H1 (cell line): ENCODE data around the gene LIPC. TPM values are rescaled to one million over a fixed set of nuclear protein-coding genes. Genes with fewer than 3 reads are reported as not detected.

Experiments
- BRCA1 ChIP-seq: IDR thresholded peaks from 2 replicates; pipeline ENCODE4 v1.6.1; 2012; ENCODE audit warnings: low read depth, low read length, improper control_type of control experiment
- CBX5 ChIP-seq: fragments of 300-800, 300-1000 bp; sonication (generic); IDR thresholded peaks from 2 replicates; pipeline ENCODE4 v1.7.1; 2016; ENCODE audit warnings: antibody characterized with exemption, low read length, low read depth
- MAFK ChIP-seq: IDR thresholded peaks from 2 replicates; pipeline ENCODE4 v1.6.1; 2012; ENCODE audit warnings: low read depth, mild to moderate bottlenecking, improper control_type of control experiment, low read length
- RBBP5 ChIP-seq: IDR thresholded peaks from 2 replicates; pipeline ENCODE4 v1.7.1; 2012; ENCODE audit warnings: low read depth, mild to moderate bottlenecking, inconsistent platforms, low read length, moderate library complexity, borderline replicate concordance
- SAP30 ChIP-seq: fragments of 300-600 bp; sonication (generic); IDR thresholded peaks from 2 replicates; pipeline ENCODE4 v1.7.1; 2012; ENCODE audit warnings: low read length, moderate library complexity, mild to moderate bottlenecking, inconsistent platforms; ENCODE audit not compliant: insufficient read depth, insufficient replicate concordance
- SP1 ChIP-seq: IDR thresholded peaks from 2 replicates; pipeline ENCODE4 v1.6.1; 2011; ENCODE audit warnings: low read depth, low read length
- SP4 ChIP-seq: IDR thresholded peaks from 2 replicates; pipeline ENCODE4 v1.6.1; 2012; ENCODE audit warnings: low read length, inconsistent platforms
- TCF12 ChIP-seq: IDR thresholded peaks from 2 replicates; pipeline ENCODE4 v1.6.1; 2011; ENCODE audit warnings: low read depth, mild to moderate bottlenecking, low read length
- polyA plus RNA-seq, 7 experiments: library from polyadenylated mRNA; depleted of rRNA in 3 of 7; stranded (reverse) in 5 of 7; unstranded in 2 of 7; fragments of >200 nt in 5 of 7; fragments of 200-250 nt in 2 of 7; gene quantifications; 1 replicate in 5 of 7; 2 replicates in 1 of 7; 4 replicates in 1 of 7; pipeline versions ENCODE4 v1.2.1 to v1.2.3, GENCODE V29; 2011 to 2013; ENCODE audit warnings: missing spikeins in 2 of 7, mixed read lengths in 2 of 7
- total RNA-seq: library from RNA; stranded (reverse); fragmentation: NEBNext Ultra II Directional; extraction: Animal tissue kit (Norgen Biotek cat#: 25700); gene quantifications from 2 replicates; pipeline ENCODE4 v1.2.1, GENCODE V29; 2021
- TF ChIP-seq, protein P1 (sequence below): fragments of 300-600 bp; sonication (generic); IDR thresholded peaks from 2 replicates; pipeline ENCODE4 v1.7.1; 2012; ENCODE audit warnings: low read length, moderate library complexity, mild to moderate bottlenecking, inconsistent platforms; ENCODE audit not compliant: insufficient replicate concordance
- TF ChIP-seq, protein P2 (sequence below): IDR thresholded peaks from 2 replicates; pipeline ENCODE4 v1.6.1; 2012; ENCODE audit warnings: low read length, inconsistent platforms

LIPC gene
- total and polyA plus RNA-seq, 2 of the 8 experiments (the other 6 are each of a cell fraction or from before 2014, with no cell fraction given) = not detected

DNA sequence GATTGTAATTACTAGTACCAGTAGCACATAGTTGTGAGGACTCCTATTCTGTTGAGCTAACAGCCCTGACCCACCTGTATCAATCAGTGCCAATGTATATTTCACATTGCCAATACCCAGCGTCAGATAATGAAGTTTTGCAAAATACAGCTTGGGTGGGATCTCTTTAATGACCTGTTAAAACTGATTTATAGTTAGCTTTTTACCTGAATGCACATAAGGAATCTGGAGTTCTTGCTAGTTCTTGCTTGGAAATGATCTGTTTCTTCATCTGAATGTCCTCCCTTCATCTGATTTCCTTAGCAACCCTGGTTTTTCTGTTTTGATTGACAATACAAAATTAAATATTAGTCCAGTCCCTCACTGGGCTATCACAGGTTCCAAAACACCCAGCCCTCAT, 62.8 kb downstream of the LIPC start (continued):
- TF ChIP-seq, protein P1, sequence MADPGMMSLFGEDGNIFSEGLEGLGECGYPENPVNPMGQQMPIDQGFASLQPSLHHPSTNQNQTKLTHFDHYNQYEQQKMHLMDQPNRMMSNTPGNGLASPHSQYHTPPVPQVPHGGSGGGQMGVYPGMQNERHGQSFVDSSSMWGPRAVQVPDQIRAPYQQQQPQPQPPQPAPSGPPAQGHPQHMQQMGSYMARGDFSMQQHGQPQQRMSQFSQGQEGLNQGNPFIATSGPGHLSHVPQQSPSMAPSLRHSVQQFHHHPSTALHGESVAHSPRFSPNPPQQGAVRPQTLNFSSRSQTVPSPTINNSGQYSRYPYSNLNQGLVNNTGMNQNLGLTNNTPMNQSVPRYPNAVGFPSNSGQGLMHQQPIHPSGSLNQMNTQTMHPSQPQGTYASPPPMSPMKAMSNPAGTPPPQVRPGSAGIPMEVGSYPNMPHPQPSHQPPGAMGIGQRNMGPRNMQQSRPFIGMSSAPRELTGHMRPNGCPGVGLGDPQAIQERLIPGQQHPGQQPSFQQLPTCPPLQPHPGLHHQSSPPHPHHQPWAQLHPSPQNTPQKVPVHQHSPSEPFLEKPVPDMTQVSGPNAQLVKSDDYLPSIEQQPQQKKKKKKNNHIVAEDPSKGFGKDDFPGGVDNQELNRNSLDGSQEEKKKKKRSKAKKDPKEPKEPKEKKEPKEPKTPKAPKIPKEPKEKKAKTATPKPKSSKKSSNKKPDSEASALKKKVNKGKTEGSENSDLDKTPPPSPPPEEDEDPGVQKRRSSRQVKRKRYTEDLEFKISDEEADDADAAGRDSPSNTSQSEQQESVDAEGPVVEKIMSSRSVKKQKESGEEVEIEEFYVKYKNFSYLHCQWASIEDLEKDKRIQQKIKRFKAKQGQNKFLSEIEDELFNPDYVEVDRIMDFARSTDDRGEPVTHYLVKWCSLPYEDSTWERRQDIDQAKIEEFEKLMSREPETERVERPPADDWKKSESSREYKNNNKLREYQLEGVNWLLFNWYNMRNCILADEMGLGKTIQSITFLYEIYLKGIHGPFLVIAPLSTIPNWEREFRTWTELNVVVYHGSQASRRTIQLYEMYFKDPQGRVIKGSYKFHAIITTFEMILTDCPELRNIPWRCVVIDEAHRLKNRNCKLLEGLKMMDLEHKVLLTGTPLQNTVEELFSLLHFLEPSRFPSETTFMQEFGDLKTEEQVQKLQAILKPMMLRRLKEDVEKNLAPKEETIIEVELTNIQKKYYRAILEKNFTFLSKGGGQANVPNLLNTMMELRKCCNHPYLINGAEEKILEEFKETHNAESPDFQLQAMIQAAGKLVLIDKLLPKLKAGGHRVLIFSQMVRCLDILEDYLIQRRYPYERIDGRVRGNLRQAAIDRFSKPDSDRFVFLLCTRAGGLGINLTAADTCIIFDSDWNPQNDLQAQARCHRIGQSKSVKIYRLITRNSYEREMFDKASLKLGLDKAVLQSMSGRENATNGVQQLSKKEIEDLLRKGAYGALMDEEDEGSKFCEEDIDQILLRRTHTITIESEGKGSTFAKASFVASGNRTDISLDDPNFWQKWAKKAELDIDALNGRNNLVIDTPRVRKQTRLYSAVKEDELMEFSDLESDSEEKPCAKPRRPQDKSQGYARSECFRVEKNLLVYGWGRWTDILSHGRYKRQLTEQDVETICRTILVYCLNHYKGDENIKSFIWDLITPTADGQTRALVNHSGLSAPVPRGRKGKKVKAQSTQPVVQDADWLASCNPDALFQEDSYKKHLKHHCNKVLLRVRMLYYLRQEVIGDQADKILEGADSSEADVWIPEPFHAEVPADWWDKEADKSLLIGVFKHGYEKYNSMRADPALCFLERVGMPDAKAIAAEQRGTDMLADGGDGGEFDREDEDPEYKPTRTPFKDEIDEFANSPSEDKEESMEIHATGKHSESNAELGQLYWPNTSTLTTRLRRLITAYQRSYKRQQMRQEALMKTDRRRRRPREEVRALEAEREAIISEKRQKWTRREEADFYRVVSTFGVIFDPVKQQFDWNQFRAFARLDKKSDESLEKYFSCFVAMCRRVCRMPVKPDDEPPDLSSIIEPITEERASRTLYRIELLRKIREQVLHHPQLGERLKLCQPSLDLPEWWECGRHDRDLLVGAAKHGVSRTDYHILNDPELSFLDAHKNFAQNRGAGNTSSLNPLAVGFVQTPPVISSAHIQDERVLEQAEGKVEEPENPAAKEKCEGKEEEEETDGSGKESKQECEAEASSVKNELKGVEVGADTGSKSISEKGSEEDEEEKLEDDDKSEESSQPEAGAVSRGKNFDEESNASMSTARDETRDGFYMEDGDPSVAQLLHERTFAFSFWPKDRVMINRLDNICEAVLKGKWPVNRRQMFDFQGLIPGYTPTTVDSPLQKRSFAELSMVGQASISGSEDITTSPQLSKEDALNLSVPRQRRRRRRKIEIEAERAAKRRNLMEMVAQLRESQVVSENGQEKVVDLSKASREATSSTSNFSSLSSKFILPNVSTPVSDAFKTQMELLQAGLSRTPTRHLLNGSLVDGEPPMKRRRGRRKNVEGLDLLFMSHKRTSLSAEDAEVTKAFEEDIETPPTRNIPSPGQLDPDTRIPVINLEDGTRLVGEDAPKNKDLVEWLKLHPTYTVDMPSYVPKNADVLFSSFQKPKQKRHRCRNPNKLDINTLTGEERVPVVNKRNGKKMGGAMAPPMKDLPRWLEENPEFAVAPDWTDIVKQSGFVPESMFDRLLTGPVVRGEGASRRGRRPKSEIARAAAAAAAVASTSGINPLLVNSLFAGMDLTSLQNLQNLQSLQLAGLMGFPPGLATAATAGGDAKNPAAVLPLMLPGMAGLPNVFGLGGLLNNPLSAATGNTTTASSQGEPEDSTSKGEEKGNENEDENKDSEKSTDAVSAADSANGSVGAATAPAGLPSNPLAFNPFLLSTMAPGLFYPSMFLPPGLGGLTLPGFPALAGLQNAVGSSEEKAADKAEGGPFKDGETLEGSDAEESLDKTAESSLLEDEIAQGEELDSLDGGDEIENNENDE = no peak
- no peak for TF ChIP-seq SAP30
- TF ChIP-seq, protein P2, sequence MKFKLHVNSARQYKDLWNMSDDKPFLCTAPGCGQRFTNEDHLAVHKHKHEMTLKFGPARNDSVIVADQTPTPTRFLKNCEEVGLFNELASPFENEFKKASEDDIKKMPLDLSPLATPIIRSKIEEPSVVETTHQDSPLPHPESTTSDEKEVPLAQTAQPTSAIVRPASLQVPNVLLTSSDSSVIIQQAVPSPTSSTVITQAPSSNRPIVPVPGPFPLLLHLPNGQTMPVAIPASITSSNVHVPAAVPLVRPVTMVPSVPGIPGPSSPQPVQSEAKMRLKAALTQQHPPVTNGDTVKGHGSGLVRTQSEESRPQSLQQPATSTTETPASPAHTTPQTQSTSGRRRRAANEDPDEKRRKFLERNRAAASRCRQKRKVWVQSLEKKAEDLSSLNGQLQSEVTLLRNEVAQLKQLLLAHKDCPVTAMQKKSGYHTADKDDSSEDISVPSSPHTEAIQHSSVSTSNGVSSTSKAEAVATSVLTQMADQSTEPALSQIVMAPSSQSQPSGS = no peak
- TF ChIP-seq SP1 = no peak
- no peak for TF ChIP-seq CBX5
- no peak for TF ChIP-seq RBBP5
- no peak for TF ChIP-seq MAFK
- TF ChIP-seq TCF12 = no peak
- no peak for TF ChIP-seq BRCA1
- TF ChIP-seq SP4 = no peak
